CD4-positive, alpha-beta T cell treated with Interleukin-15 for 4 hours (primary cell): ENCODE results near the gene RPS27.
"Not testable (repeated sequence)": the region's sequence is repeated elsewhere in the genome, so short reads cannot be mapped to it uniquely, and the experiment has no call there.

Experiments
- DNase-seq: peaks from one replicate; pipeline ENCODE4 v3.0.0-alpha.2; 2020; ENCODE audit warnings: low spot score

Gene RPS27

GRCh38 chr1:153961421-153961820 is 29.1 kb upstream of the RPS27 start:
- DNase-seq = no peak

- no peak for DNase-seq
Measured at GRCh38 chr1:153962088-153963029, 28.2 kb upstream of the RPS27 start.

GRCh38 chr1:153963030-153963849 is 27.3 kb upstream of the RPS27 start, which contains the start of gene SLC39A1:
Gene SLC39A1 (minus strand): TSS chr1:153963537. CDS start chr1:153962715, 822 bp downstream.
- peak; percentile 91 for DNase-seq

GRCh38 chr1:153963850-153964331 is 26.7 kb upstream of the RPS27 start:
- no peak for DNase-seq

- DNase-seq = peak; percentile 89
Measured at GRCh38 chr1:153967107-153967999, 23.2 kb upstream of the RPS27 start, which contains the start of gene CREB3L4. Gene CREB3L4 (plus strand): TSS chr1:153967902. CDS start chr1:153968526, 624 bp downstream.

GRCh38 chr1:153968000-153968363 is 22.6 kb upstream of the RPS27 start:
- no peak for DNase-seq

- no peak for DNase-seq
Measured at GRCh38 chr1:153968408-153968807, 22.2 kb upstream of the RPS27 start.

- no peak for DNase-seq
Measured at GRCh38 chr1:153968972-153969371, 21.6 kb upstream of the RPS27 start.

GRCh38 chr1:153970346-153970745 is 20.2 kb upstream of the RPS27 start:
- DNase-seq = no peak

GRCh38 chr1:153973071-153973470 is 17.5 kb upstream of the RPS27 start:
- DNase-seq = no peak

- no peak for DNase-seq
Measured at GRCh38 chr1:153973525-153973924, 17.0 kb upstream of the RPS27 start.

- no peak for DNase-seq
Measured at GRCh38 chr1:153976819-153977249, 13.7 kb upstream of the RPS27 start.

- DNase-seq = peak; percentile 79
Measured at GRCh38 chr1:153977250-153978240, 13.0 kb upstream of the RPS27 start, which contains the start of gene JTB. Gene JTB (minus strand): TSS chr1:153977674. CDS start chr1:153977252, 422 bp downstream.

GRCh38 chr1:153978274-153978909 is 12.2 kb upstream of the RPS27 start:
- no peak for DNase-seq

GRCh38 chr1:153979091-153979490 is 11.5 kb upstream of the RPS27 start:
- not testable (repeated sequence) for DNase-seq

- DNase-seq = not testable (repeated sequence)
Measured at GRCh38 chr1:153981735-153982134, 8.8 kb upstream of the RPS27 start.

GRCh38 chr1:153984123-153984894 is 6.3 kb upstream of the RPS27 start:
- no peak for DNase-seq

- peak; percentile 27 for DNase-seq
Measured at GRCh38 chr1:153985341-153985912, 5.1 kb upstream of the RPS27 start.
